Measurements from ENCODE around the gene CRLF2. TPM values are rescaled to one million over a fixed set of nuclear protein-coding genes. Genes with fewer than 3 reads are reported as not detected.
"Not testable (repeated sequence)": the region's sequence is repeated elsewhere in the genome, so short reads cannot be mapped to it uniquely, and the experiment has no call there.

Gene CRLF2
- under 1 TPM in 1 of 2 donors, not detected in 1; 0.19 TPM for total RNA-seq
- not detected for polyA plus RNA-seq

DNA sequence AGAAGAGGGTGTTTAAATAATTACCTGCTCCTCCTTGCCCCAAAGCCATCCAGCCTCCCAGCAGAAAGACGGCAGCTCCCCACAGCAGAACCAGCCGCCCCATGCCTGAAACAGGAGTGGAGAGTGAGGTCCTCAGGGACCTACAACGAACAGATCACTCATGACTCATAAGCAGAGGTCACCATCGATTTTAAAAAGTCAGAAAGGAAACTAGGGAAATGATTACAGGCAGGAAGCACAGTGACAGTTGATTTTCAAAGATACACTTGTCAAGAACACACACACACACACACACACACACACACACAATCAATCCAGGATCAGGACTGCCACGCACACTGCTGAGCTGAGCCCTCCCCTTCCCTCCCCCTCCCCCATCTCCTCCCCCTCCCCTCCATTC is at the start of gene CRLF2:
Gene CRLF2, minus strand, starts transcription at position 118 of the 400 bp plus-strand sequence. Its CDS starts 15 bp downstream, at position 103.
- 47% methylated on average over 5 of the region's 5 CpGs for WGBS
- TF ChIP-seq EGR1 (IDR thresholded peaks at IDR 0.05; ENCODE audit: low read depth in 2 of 2): no peak
- no peak for TF ChIP-seq FOXA1 (IDR thresholded peaks at IDR 0.05)
- TF ChIP-seq, protein P1, sequence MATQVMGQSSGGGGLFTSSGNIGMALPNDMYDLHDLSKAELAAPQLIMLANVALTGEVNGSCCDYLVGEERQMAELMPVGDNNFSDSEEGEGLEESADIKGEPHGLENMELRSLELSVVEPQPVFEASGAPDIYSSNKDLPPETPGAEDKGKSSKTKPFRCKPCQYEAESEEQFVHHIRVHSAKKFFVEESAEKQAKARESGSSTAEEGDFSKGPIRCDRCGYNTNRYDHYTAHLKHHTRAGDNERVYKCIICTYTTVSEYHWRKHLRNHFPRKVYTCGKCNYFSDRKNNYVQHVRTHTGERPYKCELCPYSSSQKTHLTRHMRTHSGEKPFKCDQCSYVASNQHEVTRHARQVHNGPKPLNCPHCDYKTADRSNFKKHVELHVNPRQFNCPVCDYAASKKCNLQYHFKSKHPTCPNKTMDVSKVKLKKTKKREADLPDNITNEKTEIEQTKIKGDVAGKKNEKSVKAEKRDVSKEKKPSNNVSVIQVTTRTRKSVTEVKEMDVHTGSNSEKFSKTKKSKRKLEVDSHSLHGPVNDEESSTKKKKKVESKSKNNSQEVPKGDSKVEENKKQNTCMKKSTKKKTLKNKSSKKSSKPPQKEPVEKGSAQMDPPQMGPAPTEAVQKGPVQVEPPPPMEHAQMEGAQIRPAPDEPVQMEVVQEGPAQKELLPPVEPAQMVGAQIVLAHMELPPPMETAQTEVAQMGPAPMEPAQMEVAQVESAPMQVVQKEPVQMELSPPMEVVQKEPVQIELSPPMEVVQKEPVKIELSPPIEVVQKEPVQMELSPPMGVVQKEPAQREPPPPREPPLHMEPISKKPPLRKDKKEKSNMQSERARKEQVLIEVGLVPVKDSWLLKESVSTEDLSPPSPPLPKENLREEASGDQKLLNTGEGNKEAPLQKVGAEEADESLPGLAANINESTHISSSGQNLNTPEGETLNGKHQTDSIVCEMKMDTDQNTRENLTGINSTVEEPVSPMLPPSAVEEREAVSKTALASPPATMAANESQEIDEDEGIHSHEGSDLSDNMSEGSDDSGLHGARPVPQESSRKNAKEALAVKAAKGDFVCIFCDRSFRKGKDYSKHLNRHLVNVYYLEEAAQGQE (IDR thresholded peaks at IDR 0.05): no peak
- no peak for TF ChIP-seq HNF4A (conservative IDR thresholded peaks at IDR 0.05)
- TF ChIP-seq RAD21 (IDR thresholded peaks at IDR 0.05): no peak
- TF ChIP-seq GABPA (IDR thresholded peaks at IDR 0.05 in 1 of 2, conservative IDR thresholded peaks at IDR 0.05 in 1 of 2): no peak

DNA sequence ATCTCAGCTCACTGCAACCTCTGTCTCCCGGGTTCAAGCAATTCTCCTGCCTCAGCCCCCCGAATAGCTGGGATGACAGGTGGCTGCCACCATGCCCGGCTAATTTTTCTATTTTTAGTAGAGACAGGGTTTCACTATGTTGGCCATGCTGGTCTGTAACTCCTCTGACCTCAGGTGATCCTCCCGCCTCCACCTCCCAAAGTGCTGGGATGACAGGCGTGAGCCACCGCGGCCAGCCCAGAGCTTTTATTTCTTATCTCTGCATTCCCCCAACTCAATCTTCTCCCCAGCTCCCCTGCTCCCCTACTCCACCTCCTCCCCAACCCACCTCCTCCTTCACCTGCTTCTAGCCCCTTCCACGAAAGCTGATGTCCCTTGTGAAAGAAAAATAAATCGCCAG is 49.3 kb upstream of the CRLF2 start:
- not testable (repeated sequence) for H3K9me3 ChIP-seq (ENCODE audit: control insufficient read depth in 4 of 4, low read length in 3 of 4); H3K4me1 ChIP-seq (ENCODE audit: control insufficient read depth in 4 of 4, insufficient read depth in 4 of 4, low read length in 3 of 4); H3K4me3 ChIP-seq (ENCODE audit: low read depth in 1 of 3, low read length in 3 of 3); H3K27me3 ChIP-seq (ENCODE audit: control insufficient read depth in 4 of 4, insufficient read depth in 4 of 4, low read length in 3 of 4); H3K9ac ChIP-seq (ENCODE audit: low read depth in 1 of 2, low read length in 2 of 2); H3K27ac ChIP-seq (ENCODE audit: low read depth in 1 of 2, low read length in 2 of 2); DNase-seq (ENCODE audit: low spot score); H3K36me3 ChIP-seq (ENCODE audit: control insufficient read depth in 4 of 4, insufficient read depth in 3 of 4, low read depth in 1 of 4, low read length in 3 of 4)
- 81% methylated on average over 9 of the region's 9 CpGs for WGBS

More for the DNA sequence above, at the start of gene CRLF2:
- Histone ChIP-seq H3K27me3 (ENCODE audit: control insufficient read depth in 4 of 4, insufficient read depth in 4 of 4, low read length in 3 of 4) (no peaks in the 10 kb centered on the region), H3K4me1 (ENCODE audit: control insufficient read depth in 4 of 4, insufficient read depth in 4 of 4, low read length in 3 of 4) (no peaks in the 10 kb centered on the region), H3K9ac (ENCODE audit: low read depth in 1 of 2, low read length in 2 of 2) (no peak within 1 kb of the TSS), H3K27ac (ENCODE audit: low read depth in 1 of 2, low read length in 2 of 2) (no peak within 1 kb of the TSS), H3K36me3 (ENCODE audit: control insufficient read depth in 4 of 4, insufficient read depth in 3 of 4, low read depth in 1 of 4, low read length in 3 of 4) (no peaks in the 10 kb centered on the region), H3K9me3 (ENCODE audit: control insufficient read depth in 4 of 4, low read length in 3 of 4) (no peaks in the 10 kb centered on the region), H3K4me3 (ENCODE audit: low read depth in 1 of 3, low read length in 3 of 3) (no peak within 1 kb of the TSS)
- DNase-seq (ENCODE audit: low spot score): no peak

GRCh38 chrX:1261285-1261684 is 48.8 kb upstream of the CRLF2 start:
- 54% methylated on average over 5 of the region's 5 CpGs for WGBS
- no peak for DNase-seq (ENCODE audit: low spot score)

More at GRCh38 chrX:1261285-1261684, 48.8 kb upstream of the CRLF2 start:
- Histone ChIP-seq H3K9ac (ENCODE audit: low read depth in 1 of 2, low read length in 2 of 2) (no peak overlapping the region), H3K36me3 (ENCODE audit: control insufficient read depth in 4 of 4, insufficient read depth in 3 of 4, low read depth in 1 of 4, low read length in 3 of 4) (no peaks in the 10 kb centered on the region), H3K9me3 (ENCODE audit: control insufficient read depth in 4 of 4, low read length in 3 of 4) (no peaks in the 10 kb centered on the region), H3K4me1 (ENCODE audit: control insufficient read depth in 4 of 4, insufficient read depth in 4 of 4, low read length in 3 of 4) (no peaks in the 10 kb centered on the region), H3K4me3 (ENCODE audit: low read depth in 1 of 3, low read length in 3 of 3) (no peak overlapping the region), H3K27me3 (ENCODE audit: control insufficient read depth in 4 of 4, insufficient read depth in 4 of 4, low read length in 3 of 4) (no peaks in the 10 kb centered on the region), H3K27ac (ENCODE audit: low read depth in 1 of 2, low read length in 2 of 2) (no peak overlapping the region)
- TF ChIP-seq HNF4A (conservative IDR thresholded peaks at IDR 0.05) (no peak), HNF4G (IDR thresholded peaks at IDR 0.05) (no peak), JUND (IDR thresholded peaks at IDR 0.05) (no peak), NR2F2 (IDR thresholded peaks at IDR 0.05) (no peak), YY1 (IDR thresholded peaks at IDR 0.05) (no peak), MAX (IDR thresholded peaks at IDR 0.05) (no peak), GABPA (IDR thresholded peaks at IDR 0.05 in 1 of 2, conservative IDR thresholded peaks at IDR 0.05 in 1 of 2) (no peak), SP1 (IDR thresholded peaks at IDR 0.05) (no peak), EGR1 (IDR thresholded peaks at IDR 0.05; ENCODE audit: low read depth in 2 of 2) (no peak)
- TF ChIP-seq, protein P1 (IDR thresholded peaks at IDR 0.05): no peak
- TF ChIP-seq, protein P2, sequence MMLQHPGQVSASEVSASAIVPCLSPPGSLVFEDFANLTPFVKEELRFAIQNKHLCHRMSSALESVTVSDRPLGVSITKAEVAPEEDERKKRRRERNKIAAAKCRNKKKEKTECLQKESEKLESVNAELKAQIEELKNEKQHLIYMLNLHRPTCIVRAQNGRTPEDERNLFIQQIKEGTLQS (IDR thresholded peaks at IDR 0.05): no peak
